Pulmonary artery endothelial cell (primary cell): ENCODE data around the gene ASPSCR1. TPM values are rescaled to one million over a fixed set of nuclear protein-coding genes. Genes with fewer than 3 reads are reported as not detected.
"Not testable (repeated sequence)": the region's sequence is repeated elsewhere in the genome, so short reads cannot be mapped to it uniquely, and the experiment has no call there.

Experiments used
- DNase-seq: peaks from one replicate; pipeline ENCODE4 v3.0.0-alpha.2; 2011; ENCODE audit warnings: low read depth, low spot score
- total RNA-seq: library from RNA; depleted of rRNA; stranded (reverse); fragments of >200 nt; gene quantifications from 2 replicates; pipeline ENCODE4 v1.2.3, GENCODE V29; 2014

ASPSCR1 gene
- total RNA-seq, 1 donor from 2014 or later = 25.5 TPM

DNA sequence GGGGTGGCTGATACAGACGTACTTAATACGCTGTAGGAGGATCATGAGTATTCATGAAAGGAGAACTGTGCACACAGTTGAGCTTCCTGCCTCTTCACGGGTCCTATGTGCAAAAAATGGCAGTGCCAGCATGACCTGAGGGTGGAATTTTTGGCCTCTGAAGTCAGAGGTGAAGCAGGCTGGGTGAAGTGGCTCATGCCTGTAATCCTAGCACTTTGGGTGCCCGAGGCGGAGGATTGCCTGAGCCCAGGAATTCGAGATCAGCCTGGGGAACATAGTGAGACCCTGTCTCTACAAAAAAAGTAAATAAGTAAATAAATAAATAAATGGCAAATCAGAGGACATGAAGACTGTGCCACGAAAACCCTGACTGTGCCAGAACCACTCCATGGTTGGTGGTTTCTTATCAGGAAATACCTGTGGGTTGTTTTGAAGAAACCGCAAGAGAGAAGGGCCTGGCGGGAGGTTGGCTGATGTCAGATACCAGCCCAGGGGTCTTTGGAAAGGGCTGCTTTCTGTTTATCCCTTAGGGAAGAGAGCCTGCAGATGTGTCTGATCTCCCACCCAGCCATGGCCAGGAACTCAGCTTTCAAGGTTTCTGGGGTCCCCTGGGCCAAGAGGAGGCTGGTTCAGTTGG is 3.4 kb downstream of the ASPSCR1 start:
- no peak for DNase-seq

DNA sequence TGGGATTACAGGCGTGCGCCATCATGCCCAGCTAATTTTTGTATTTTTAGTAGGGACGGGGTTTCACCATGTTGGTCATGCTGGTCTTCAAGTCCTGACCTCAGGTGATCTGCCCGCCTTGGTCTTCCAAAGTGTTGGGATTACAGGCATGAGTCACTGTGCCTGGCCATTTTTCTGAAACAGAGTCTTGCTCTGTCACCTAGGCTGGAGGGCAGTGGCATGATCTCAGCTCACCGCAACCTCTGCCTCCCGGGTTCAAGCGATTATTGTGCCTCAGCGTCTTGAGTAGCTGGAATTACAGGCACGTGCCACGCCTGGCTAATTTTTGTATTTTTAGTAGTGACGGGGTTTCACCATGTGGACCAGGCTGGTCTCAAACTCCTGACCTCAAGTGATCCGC is 4.1 kb downstream of the ASPSCR1 start:
- not testable (repeated sequence) for DNase-seq

GRCh38 chr17:81983011-81983638 is 5.7 kb downstream of the ASPSCR1 start:
- no peak for DNase-seq

DNA sequence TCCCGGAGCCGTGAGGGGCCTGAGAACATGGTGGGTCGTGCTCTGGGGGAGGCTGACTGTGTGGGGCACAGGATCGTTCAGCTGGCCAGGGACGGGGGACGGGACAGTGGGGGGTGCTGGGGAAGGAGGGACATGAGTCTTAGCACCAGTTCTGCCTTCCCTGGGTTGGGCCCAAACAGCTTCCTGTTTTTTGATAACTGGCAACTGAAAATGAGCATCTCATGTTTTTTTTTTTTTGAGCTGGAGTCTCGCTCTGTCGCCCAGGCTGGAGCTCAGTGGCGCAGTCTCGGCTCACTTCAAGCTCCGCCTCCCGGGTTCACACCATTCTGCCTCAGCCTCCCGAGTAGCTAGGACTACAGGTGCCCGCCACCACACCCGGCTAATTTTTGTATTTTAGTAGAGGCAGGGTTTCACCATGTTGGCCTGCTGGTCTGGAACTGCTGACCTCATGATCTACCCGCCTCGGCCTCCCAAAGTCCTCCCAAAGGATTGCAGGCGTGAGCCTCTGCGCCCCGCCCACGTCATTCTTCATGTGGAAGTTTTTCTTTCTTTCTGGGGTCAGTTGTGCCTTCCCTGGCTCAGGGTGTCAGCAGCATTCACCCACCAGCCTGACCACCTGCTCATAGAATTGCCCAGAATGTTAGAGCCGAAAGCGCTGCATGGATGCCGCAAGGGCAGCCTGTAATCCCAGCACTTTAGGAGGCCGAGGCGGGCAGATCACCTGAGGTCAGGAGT is 6.4 kb downstream of the ASPSCR1 start:
- no peak for DNase-seq

- no peak for DNase-seq
These were observed 7.5 kb downstream of the ASPSCR1 start for GRCh38 chr17:81984773-81985410.

DNA sequence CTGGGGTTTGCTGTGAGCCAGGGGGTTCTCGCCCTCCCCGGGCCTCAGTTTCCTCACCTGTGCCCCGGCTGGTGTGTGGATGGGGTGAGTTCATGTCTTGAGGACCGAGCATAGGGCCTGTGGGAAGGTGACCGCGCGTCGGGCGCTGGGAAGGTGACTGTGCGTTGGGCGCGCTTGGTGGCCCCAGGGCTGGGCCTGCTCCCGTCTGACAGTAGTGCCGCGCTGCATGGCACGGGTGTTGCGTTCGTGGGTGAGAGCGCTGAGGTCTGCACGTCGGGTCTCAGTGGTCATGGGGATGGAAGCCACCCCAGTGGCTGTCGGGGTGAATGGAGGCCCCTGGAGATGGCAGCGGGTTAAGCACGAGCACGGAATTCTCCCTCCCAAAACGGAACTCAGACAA is 9.2 kb downstream of the ASPSCR1 start:
- no peak for DNase-seq

GRCh38 chr17:81987161-81987770 is 9.8 kb downstream of the ASPSCR1 start:
- no peak for DNase-seq

GRCh38 chr17:81990836-81991683 is 13.6 kb downstream of the ASPSCR1 start:
- DNase-seq = no peak

DNA sequence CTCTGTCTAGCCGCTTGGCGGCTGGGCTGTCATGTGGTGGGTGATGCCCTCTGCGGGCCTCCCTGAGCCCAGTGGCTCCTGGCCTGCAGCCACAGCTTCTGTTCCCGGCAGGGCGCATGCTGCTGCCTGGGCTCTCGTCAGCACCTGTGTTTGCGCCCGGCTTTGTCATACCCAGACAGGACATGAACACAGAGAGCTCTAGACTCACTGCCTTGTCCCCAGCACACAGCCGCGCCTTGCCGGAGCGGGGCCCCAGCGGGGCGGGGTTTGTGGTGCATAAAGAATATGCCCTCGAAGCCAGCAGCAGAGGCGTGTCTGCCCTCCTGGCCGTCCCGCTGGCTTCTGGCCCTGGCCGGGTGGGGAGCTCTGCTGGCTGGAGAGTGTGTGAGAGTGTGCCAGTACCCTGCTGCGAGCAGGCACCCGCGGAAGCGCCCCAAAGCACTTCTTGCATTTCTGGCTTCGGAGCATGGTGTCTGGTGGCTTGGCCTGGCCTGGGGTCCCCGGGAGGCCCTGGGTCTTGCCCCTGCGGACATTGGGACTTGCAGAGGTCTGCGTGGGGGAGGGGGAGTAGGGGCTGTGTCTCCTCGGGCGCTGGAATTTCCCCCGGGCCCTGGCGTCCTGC is 14.4 kb downstream of the ASPSCR1 start:
- DNase-seq = no peak

GRCh38 chr17:81992306-81993102 is 15.1 kb downstream of the ASPSCR1 start:
- DNase-seq = no peak

GRCh38 chr17:81993729-81994592 is 16.5 kb downstream of the ASPSCR1 start:
- DNase-seq = no peak

DNA sequence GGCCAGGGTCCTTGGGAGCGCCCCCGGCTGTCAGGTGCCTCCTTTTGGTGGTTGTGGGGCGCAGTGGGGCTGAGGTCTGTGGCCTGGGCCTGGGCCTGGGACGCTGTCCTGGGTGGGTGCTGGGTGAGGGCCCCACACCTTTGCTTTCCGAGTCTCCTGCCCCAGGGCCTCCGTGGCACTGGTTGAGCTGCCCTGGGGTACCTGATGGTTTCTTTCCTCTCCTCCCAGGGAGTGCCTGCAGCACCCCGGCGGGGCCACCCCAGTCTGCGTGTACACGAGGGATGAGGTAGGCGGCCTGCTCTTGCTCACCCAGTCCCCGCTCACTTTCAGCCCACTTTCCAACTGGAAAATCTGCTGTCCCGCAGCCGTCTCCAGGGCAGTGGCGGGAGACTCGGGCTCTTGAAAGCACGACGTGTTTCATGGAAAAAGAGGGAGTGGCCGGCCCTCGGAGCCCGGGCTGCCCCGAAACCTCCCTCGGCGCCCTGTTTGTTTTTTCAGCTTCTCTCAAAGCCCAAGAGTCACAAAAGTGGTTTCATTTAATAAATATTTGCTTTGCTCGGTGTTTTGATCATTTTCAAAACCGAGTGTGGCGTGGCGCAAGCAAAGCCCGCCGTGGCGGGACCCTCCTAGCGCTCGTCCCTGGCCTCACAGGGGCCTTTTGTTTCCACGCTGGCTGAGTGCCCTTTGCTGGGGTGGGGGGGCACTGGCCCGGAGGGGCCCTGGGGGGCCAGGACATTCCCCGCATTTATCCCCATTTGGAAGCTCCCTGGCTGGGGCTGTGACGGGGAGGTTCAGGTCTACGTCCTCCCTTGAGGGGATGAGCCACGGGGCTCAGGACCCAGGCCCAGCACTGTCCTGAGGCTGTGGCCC is 17.4 kb downstream of the ASPSCR1 start:
- DNase-seq = no peak

DNA sequence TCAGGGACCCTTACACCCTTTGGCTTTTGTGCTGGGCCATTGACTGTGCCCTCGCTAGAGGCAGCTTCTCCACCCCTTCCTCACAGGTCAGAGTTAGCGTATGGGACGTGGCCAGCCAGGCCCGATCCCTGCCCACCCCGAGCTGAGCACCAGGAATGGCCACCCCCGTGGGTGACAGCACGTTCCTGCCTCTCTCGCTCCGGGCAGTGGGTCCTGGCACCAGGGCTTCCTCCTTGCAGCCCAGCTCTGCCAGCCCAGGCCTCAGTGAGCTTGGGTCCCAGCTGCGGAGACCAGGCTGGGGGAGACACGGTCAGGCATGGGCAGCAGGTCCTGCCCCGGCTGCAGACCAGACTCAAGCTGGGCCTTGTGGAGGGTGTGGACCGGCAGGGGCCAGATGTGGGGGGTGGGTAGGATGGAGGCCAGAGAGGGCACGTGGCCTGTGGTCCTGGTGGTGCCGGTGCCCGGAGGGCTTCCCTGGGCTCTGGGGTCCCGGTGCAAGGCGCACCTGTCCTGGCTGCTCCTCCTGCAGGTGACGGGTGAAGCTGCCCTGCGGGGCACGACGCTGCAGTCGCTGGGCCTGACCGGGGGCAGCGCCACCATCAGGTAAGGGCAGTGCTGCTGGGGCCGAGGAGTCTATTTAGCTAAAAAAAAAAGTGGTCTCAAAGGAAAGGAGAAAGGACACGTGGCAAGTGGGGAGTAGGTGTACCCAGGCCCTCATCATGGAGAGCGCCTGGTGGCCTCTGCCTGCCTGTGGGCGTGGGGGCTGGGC is 18.2 kb downstream of the ASPSCR1 start:
- no peak for DNase-seq

GRCh38 chr17:81996232-81996756 is 18.9 kb downstream of the ASPSCR1 start:
- DNase-seq = no peak

DNA sequence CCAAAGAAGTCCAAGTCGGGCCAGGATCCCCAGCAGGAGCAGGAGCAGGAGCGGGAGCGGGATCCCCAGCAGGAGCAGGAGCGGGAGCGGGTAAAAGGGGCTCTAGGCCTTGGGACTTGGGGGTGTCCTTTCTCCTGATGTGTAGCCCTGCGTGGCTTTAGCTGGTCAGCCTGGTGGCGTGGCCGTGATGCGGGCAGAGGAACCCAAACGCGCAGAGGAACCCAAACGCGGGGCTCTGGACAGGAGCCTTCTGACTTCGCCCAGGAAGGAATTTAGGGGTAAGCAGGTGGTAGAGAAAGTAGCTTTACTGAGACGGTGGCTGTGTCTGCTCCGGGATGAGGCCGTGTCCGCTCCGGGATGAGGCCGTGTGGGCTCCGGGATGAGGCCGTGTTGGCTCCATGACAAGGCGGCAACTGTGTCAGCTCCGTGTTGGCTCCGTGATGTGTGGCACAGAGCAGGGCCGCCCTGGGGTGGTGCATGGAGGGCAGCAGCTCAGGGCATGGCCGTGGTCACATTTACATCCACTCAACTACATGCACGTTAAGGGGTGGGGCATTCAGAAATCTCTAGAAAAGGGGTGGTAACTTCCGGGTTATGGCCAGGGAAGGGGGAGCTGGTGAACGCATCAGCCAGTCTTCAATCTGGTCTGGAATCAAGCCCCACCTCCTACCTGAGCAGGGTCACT is 19.5 kb downstream of the ASPSCR1 start:
- no peak for DNase-seq

DNA sequence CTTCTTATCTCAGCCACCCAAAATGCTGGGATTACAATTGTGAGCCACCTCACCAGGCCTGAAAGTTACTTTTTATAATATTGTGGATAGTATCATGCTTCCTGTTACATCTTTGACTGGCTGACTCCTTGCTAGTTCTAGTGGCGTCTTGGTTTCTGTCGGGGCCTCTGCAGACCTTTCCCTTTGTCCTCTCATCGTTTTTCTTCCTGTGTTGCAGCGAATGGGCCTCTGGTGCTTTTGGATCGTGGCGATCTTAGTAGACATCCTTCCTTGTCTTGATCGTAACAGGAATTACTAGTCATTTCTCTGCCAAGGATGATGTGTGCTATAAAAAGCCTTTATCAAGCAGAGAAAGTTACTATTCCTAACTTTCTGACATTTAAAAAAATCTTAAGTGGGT is 20.8 kb downstream of the ASPSCR1 start:
- no peak for DNase-seq
